CD8-positive, alpha-beta memory T cell (primary cell): ENCODE results near the gene COX7A2L. TPM values are rescaled to one million over a fixed set of nuclear protein-coding genes. Genes with fewer than 3 reads are reported as not detected.

ENCODE experiments used
- CTCF ChIA-PET: fragments of 350-600 bp; sonication (Branson Sonifier 250); formaldehyde crosslinking; loops from one replicate; lab custom pipeline; 2021; ENCODE audit warnings: antibody characterized with exemption; lab: Charles Lee
- POLR2A ChIA-PET: fragments of 350-600 bp; sonication (Branson Sonifier 250); formaldehyde crosslinking; loops from one replicate; lab custom pipeline; 2021; ENCODE audit warnings: antibody characterized with exemption; lab: Charles Lee
- DNase-seq, 5 donors: peaks; one replicate each; pipeline versions ENCODE4 v3.0.0 to v3.0.0-alpha.2; 2020 to 2022; ENCODE audit warnings: mixed read lengths in 1 of 5
- H3K27ac ChIP-seq: one replicate; pipeline ENCODE4 v1.7.0; 2013; ENCODE audit warnings: low read depth, mild to moderate bottlenecking, low read length, moderate library complexity
- H3K27me3 ChIP-seq: 2 replicates; pipeline ENCODE4 v1.7.0; 2013; ENCODE audit warnings: low read length, mild to moderate bottlenecking; ENCODE audit not compliant: insufficient read depth, poor library complexity, severe bottlenecking
- H3K36me3 ChIP-seq: 2 replicates; pipeline ENCODE4 v1.7.0; 2013; ENCODE audit warnings: mild to moderate bottlenecking, low read length, moderate library complexity; ENCODE audit not compliant: insufficient read depth
- H3K4me1 ChIP-seq: 2 replicates; pipeline ENCODE4 v1.7.0; 2013; ENCODE audit warnings: mild to moderate bottlenecking, low read length, moderate library complexity; ENCODE audit not compliant: insufficient read depth
- H3K4me3 ChIP-seq: 2 replicates; pipeline ENCODE4 v1.7.0; 2013; ENCODE audit warnings: mild to moderate bottlenecking, low read length
- H3K9me3 ChIP-seq: 2 replicates; pipeline ENCODE4 v1.7.0; 2013; ENCODE audit warnings: mild to moderate bottlenecking, low read length
- H3K27ac Mint-ChIP-seq, 8 donors: one replicate each; pipeline ENCODE4 v1.8.0; 2020 to 2021; ENCODE audit warnings: mixed read lengths in 8 of 8, mild to moderate bottlenecking in 6 of 8, inconsistent platforms in 3 of 8, moderate library complexity in 3 of 8
- H3K27me3 Mint-ChIP-seq, 2 donors: one replicate each; pipeline ENCODE4 v1.8.0; 2020 to 2021; ENCODE audit warnings: mixed read lengths in 2 of 2, mild to moderate bottlenecking in 1 of 2, moderate library complexity in 1 of 2
- H3K36me3 Mint-ChIP-seq, 3 donors: one replicate each; pipeline ENCODE4 v1.8.0; 2020 to 2021; ENCODE audit warnings: mixed read lengths in 3 of 3, inconsistent platforms in 1 of 3, mild to moderate bottlenecking in 1 of 3
- H3K4me1 Mint-ChIP-seq, 3 donors: one replicate each; pipeline ENCODE4 v1.8.0; 2020 to 2021; ENCODE audit warnings: mixed read lengths in 3 of 3, inconsistent platforms in 1 of 3, mild to moderate bottlenecking in 1 of 3
- H3K4me3 Mint-ChIP-seq, 7 donors: one replicate each; pipeline ENCODE4 v1.8.0; 2020 to 2021; ENCODE audit warnings: mixed read lengths in 7 of 7, mild to moderate bottlenecking in 6 of 7, moderate library complexity in 4 of 7, inconsistent platforms in 2 of 7
- H3K9me3 Mint-ChIP-seq, 5 donors: one replicate each; pipeline ENCODE4 v1.8.0; 2020 to 2022; ENCODE audit warnings: mixed read lengths in 5 of 5, mild to moderate bottlenecking in 3 of 5, moderate library complexity in 2 of 5, inconsistent platforms in 1 of 5
- polyA plus RNA-seq: library from polyadenylated mRNA; unstranded; fragments of 300-500 nt; fragmentation: Illumina TruSeq; gene quantifications from one replicate; pipeline ENCODE4 v1.2.3, GENCODE V29; 2021
- total RNA-seq, 2 experiments: library from RNA; stranded (reverse); gene quantifications; one replicate each; pipeline ENCODE4 v1.2.3, GENCODE V29; 2021

Gene COX7A2L
- total and polyA plus RNA-seq, 3 experiments from 2014 or later: 99.8 to 172 (median 100) TPM

GRCh38 chr2:42363413-42363812 is 2.4 kb upstream of the COX7A2L start:
- peaks cover 0 to 11% (median 0%) of the 10 kb centered on the region in 3 donors for H3K36me3 Mint-ChIP-seq
- no peak overlapping the region for H3K27ac Mint-ChIP-seq
- Histone ChIP-seq H3K4me1 (peaks cover 30% of the 10 kb centered on the region), H3K4me3 (no peak overlapping the region), H3K27me3 (no peaks in the 10 kb centered on the region), H3K36me3 (no peaks in the 10 kb centered on the region), H3K27ac (no peak overlapping the region), H3K9me3 (no peaks in the 10 kb centered on the region)
- no peaks in the 10 kb centered on the region for H3K9me3 Mint-ChIP-seq
- peaks cover 3 to 13% of the 10 kb centered on the region in 2 donors for H3K27me3 Mint-ChIP-seq
- ChIA-PET POLR2A (no interaction called here), CTCF (no interaction called here)
- no peak for DNase-seq
- H3K4me1 Mint-ChIP-seq: peaks cover 29 to 34% (median 30%) of the 10 kb centered on the region in 3 donors
- H3K4me3 Mint-ChIP-seq: no peak overlapping the region

- H3K9me3 Mint-ChIP-seq: no peaks in the 10 kb centered on the region
- Histone ChIP-seq H3K4me1 (peaks cover 40% of the 10 kb centered on the region), H3K27me3 (no peaks in the 10 kb centered on the region), H3K36me3 (no peaks in the 10 kb centered on the region), H3K27ac (peak overlapping the region; percentile 94), H3K4me3 (peak overlapping the region; percentile 94), H3K9me3 (no peaks in the 10 kb centered on the region)
- POLR2A ChIA-PET: interaction anchor here (1.0 kb wide), 1 partner anchor 865 kb away, joined by 3 read pairs; the partner anchor contains the start of gene ZFP36L2
- peak overlapping the region; percentile 83 to 98 (median 88) for H3K4me3 Mint-ChIP-seq
- H3K4me1 Mint-ChIP-seq: peaks cover 41 to 51% (median 46%) of the 10 kb centered on the region in 3 donors
- peaks cover 0 to 18% (median 0%) of the 10 kb centered on the region in 3 donors for H3K36me3 Mint-ChIP-seq
- CTCF ChIA-PET: no interaction called here
- H3K27ac Mint-ChIP-seq: peak overlapping the region; percentile 89 to 99 (median 98)
- H3K27me3 Mint-ChIP-seq: peaks cover 3 to 8% of the 10 kb centered on the region in 2 donors
- no peak for DNase-seq
Measured at GRCh38 chr2:42361728-42362283, 789 bp upstream of the COX7A2L start.

GRCh38 chr2:42360493-42360889 is 526 bp downstream of the COX7A2L start:
- Mint-ChIP-seq H3K4me3 (peak overlapping the region; percentile 83 to 98 (median 88)), H3K27ac (peak overlapping the region; percentile 89 to 99 (median 98)), H3K4me1 (peaks cover 46 to 61% (median 56%) of the 10 kb centered on the region in 3 donors), H3K27me3 (peaks cover 3% of the 10 kb centered on the region in 2 donors), H3K36me3 (peaks cover 0 to 25% (median 3%) of the 10 kb centered on the region in 3 donors), H3K9me3 (no peaks in the 10 kb centered on the region)
- ChIA-PET CTCF (interaction anchor here (1.5 kb wide), 1 partner anchor 10 kb away, joined by 4 read pairs; no protein-coding TSS in a partner anchor), POLR2A (interaction anchor here (0.6 to 1.2 kb wide), 3 partner anchors 224 to 519 kb away, joined by 3 to 5 read pairs (median 3); no protein-coding TSS in a partner anchor)
- peak overlapping the region; percentile 94 for H3K27ac ChIP-seq
- H3K4me1 ChIP-seq: peaks cover 44% of the 10 kb centered on the region
- H3K9me3 ChIP-seq: no peaks in the 10 kb centered on the region
- no peaks in the 10 kb centered on the region for H3K27me3 ChIP-seq
- peak overlapping the region; percentile 94 for H3K4me3 ChIP-seq
- no peaks in the 10 kb centered on the region for H3K36me3 ChIP-seq
- DNase-seq: peak in 1 of 5 donors; percentile 15

- no peaks in the 10 kb centered on the region for H3K9me3 ChIP-seq
- no peaks in the 10 kb centered on the region for H3K36me3 ChIP-seq
- H3K27ac ChIP-seq: peak overlapping the region; percentile 94
- H3K4me1 Mint-ChIP-seq: peaks cover 49 to 64% (median 60%) of the 10 kb centered on the region in 3 donors
- H3K4me1 ChIP-seq: peaks cover 45% of the 10 kb centered on the region
- ChIA-PET CTCF (interaction anchor here (1.5 kb wide), 1 partner anchor 9 kb away, joined by 4 read pairs; no protein-coding TSS in a partner anchor), POLR2A (interaction anchor here (0.5 to 1.2 kb wide), 3 partner anchors 97 to 519 kb away, joined by 3 to 5 read pairs (median 3); no protein-coding TSS in a partner anchor)
- H3K4me3 ChIP-seq: peak overlapping the region; percentile 94
- peaks cover 3% of the 10 kb centered on the region in 2 donors for H3K27me3 Mint-ChIP-seq
- H3K4me3 Mint-ChIP-seq: peak overlapping the region; percentile 83 to 98 (median 88)
- no peaks in the 10 kb centered on the region for H3K27me3 ChIP-seq
- no peaks in the 10 kb centered on the region for H3K9me3 Mint-ChIP-seq
- DNase-seq: peak in 2 of 5 donors; percentile 21 to 23
- H3K27ac Mint-ChIP-seq: peak overlapping the region; percentile 89 to 99 (median 98)
- H3K36me3 Mint-ChIP-seq: peaks cover 0 to 27% (median 3%) of the 10 kb centered on the region in 3 donors
Measured at GRCh38 chr2:42359965-42360483, 993 bp downstream of the COX7A2L start.

- Histone ChIP-seq H3K9me3 (no peaks in the 10 kb centered on the region), H3K4me1 (peaks cover 50% of the 10 kb centered on the region), H3K4me3 (peak overlapping the region; percentile 94), H3K27me3 (no peaks in the 10 kb centered on the region), H3K27ac (peak overlapping the region; percentile 94), H3K36me3 (no peaks in the 10 kb centered on the region)
- ChIA-PET POLR2A (interaction anchor here (0.5 to 1.2 kb wide), 4 partner anchors 96 to 833 kb away, joined by 3 to 5 read pairs (median 3); no protein-coding TSS in a partner anchor), CTCF (interaction anchor here (1.5 kb wide), 1 partner anchor 9 kb away, joined by 4 read pairs; no protein-coding TSS in a partner anchor)
- DNase-seq: no peak
- H3K9me3 Mint-ChIP-seq: no peaks in the 10 kb centered on the region
- H3K4me3 Mint-ChIP-seq: peak overlapping the region; percentile 83 to 98 (median 88)
- peak overlapping the region; percentile 89 to 99 (median 98) for H3K27ac Mint-ChIP-seq
- H3K27me3 Mint-ChIP-seq: peaks cover 0 to 3% of the 10 kb centered on the region in 2 donors
- peaks cover 0 to 30% (median 3%) of the 10 kb centered on the region in 3 donors for H3K36me3 Mint-ChIP-seq
- H3K4me1 Mint-ChIP-seq: peaks cover 55 to 70% (median 65%) of the 10 kb centered on the region in 3 donors
Measured at GRCh38 chr2:42359304-42359964, 1.6 kb downstream of the COX7A2L start.

- peaks cover 0 to 69% (median 10%) of the 10 kb centered on the region in 3 donors for H3K36me3 Mint-ChIP-seq
Measured at GRCh38 chr2:42353792-42354429, 7.1 kb downstream of the COX7A2L start.

GRCh38 chr2:42351864-42352263 is 9.2 kb downstream of the COX7A2L start:
- peaks cover 0 to 80% (median 18%) of the 10 kb centered on the region in 3 donors for H3K36me3 Mint-ChIP-seq
- Histone ChIP-seq H3K27me3 (no peaks in the 10 kb centered on the region), H3K27ac (no peak overlapping the region), H3K4me3 (no peak overlapping the region), H3K9me3 (no peaks in the 10 kb centered on the region), H3K36me3 (peaks cover 5% of the 10 kb centered on the region), H3K4me1 (peaks cover 10% of the 10 kb centered on the region)
- H3K4me3 Mint-ChIP-seq: no peak overlapping the region
- no peaks in the 10 kb centered on the region for H3K9me3 Mint-ChIP-seq
- no peak for DNase-seq
- peak overlapping the region in 1 of 8 donors; percentile 45 for H3K27ac Mint-ChIP-seq
- ChIA-PET POLR2A (no interaction called here), CTCF (no interaction called here)
- peaks cover 40 to 77% (median 55%) of the 10 kb centered on the region in 3 donors for H3K4me1 Mint-ChIP-seq
- H3K27me3 Mint-ChIP-seq: peaks cover 0 to 2% of the 10 kb centered on the region in 2 donors

More at GRCh38 chr2:42353792-42354429, 7.1 kb downstream of the COX7A2L start:
- Mint-ChIP-seq H3K9me3 (no peaks in the 10 kb centered on the region), H3K4me3 (peak overlapping the region in 2 of 7 donors; percentile 24 to 31), H3K4me1 (peaks cover 55 to 83% (median 75%) of the 10 kb centered on the region in 3 donors), H3K27me3 (peaks cover 0 to 2% of the 10 kb centered on the region in 2 donors), H3K27ac (peak overlapping the region in 7 of 8 donors; percentile 26 to 92 (median 45))
- peaks cover 24% of the 10 kb centered on the region for H3K4me1 ChIP-seq
- no peak for DNase-seq
- H3K9me3 ChIP-seq: no peaks in the 10 kb centered on the region
- CTCF ChIA-PET: no interaction called here
- H3K36me3 ChIP-seq: peaks cover 5% of the 10 kb centered on the region
- H3K4me3 ChIP-seq: no peak overlapping the region
- H3K27me3 ChIP-seq: no peaks in the 10 kb centered on the region
- H3K27ac ChIP-seq: no peak overlapping the region
- POLR2A ChIA-PET: interaction anchor here (1.1 kb wide), 1 partner anchor 10 kb away, joined by 3 read pairs; no protein-coding TSS in a partner anchor
